ENCODE data around the gene MAP1B.
"Not testable (repeated sequence)": the region's sequence is repeated elsewhere in the genome, so short reads cannot be mapped to it uniquely, and the experiment has no call there.

MAP1B gene

DNA sequence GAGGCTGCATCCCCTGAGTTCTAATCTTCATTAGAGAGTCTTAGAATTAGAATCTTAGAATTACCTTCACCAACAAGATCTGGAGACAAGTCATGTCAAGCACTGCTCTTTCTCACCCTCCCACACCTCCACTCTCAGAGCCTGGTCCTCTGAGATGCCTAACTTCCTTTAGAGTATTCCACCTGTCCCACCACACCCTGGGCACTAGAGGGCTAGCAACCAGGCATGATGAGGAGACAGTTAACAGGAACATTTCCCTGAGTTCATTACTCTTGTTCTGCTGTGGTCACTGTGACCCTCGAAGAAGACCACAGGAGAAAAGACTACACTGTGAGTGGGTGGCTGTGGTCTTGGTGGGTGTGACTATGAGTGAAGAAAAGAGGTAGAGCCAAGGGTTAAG, 25.2 kb upstream of the MAP1B start:
- H3K9me3 Mint-ChIP-seq, result no peaks in the 10 kb centered on the region
- no peak overlapping the region for H3K4me3 Mint-ChIP-seq
- no peaks in the 10 kb centered on the region for H3K36me3 Mint-ChIP-seq (ENCODE audit: low read depth)
- peaks cover 60% of the 10 kb centered on the region for H3K27me3 Mint-ChIP-seq
- DNase-seq, result no peak
- no peaks in the 10 kb centered on the region for H3K4me1 Mint-ChIP-seq (ENCODE audit: low read depth)
- no peak overlapping the region for H3K27ac Mint-ChIP-seq

DNA sequence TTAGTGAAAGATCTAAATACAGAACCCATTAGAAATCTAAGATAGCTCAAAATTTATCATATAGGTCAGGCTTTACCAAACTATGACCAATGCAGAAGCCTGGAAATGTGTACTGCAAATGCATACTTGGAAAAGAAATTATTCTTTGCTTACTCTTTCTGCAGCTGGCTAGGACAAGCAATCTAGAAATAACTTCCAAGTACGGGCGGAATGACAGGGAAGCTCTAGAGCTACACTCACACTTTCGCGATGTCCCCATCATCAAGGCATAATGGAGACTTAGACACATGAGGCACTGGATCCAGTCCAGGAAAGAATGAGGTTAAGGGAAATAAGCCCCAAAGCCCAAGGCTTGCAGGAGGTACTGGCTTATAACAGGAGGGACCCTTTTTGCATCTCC, 22.4 kb upstream of the MAP1B start:
- no peaks in the 10 kb centered on the region for H3K36me3 Mint-ChIP-seq (ENCODE audit: low read depth)
- no peak for DNase-seq
- H3K4me1 Mint-ChIP-seq (ENCODE audit: low read depth), result no peaks in the 10 kb centered on the region
- H3K27ac Mint-ChIP-seq, result no peak overlapping the region
- H3K27me3 Mint-ChIP-seq, result peaks cover 53% of the 10 kb centered on the region
- H3K4me3 Mint-ChIP-seq, result no peak overlapping the region
- H3K9me3 Mint-ChIP-seq, result no peaks in the 10 kb centered on the region

DNA sequence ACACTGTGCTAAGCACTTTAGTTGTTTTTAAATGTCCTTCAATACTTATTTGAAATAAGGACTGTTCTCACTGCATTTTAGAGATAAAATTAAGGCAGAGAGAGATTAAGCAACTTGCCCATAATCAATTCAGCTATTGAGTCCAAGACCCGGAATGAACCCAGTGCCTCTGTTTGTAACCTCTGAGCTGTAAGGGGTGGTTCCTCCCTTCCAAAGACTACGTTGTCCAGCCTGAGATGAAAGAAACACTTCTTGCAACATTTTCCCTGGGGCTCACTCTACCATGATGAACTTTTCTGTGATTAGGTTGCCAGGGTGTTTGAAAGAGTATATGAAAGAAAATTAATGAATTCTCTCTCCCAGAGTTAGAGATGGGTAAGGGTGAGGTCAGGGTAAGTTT, 22.0 kb upstream of the MAP1B start:
- Mint-ChIP-seq H3K36me3 (ENCODE audit: low read depth) (no peaks in the 10 kb centered on the region), H3K4me1 (ENCODE audit: low read depth) (no peaks in the 10 kb centered on the region), H3K4me3 (no peak overlapping the region), H3K27ac (no peak overlapping the region), H3K9me3 (no peaks in the 10 kb centered on the region), H3K27me3 (peaks cover 52% of the 10 kb centered on the region)
- no peak for DNase-seq

DNA sequence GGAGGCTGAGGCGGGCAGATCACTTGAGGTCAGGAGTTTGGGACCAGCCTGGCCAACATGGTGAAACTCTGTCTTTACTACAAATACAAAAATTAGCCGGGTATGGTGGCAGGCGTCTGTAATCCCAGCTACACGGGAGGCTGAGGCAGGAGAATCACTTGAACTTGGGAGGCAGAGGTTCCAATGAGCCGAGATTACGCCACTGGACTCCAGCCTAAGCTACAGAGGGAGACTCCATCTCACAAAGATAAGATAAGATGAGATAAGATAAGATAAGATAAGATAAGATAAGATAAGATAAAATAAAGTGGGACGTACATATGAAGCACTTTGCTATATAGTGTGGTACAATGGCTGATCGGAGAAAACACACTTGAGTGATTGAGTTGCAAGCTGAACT, 17.6 kb upstream of the MAP1B start:
- H3K27me3 Mint-ChIP-seq, result peaks cover 34% of the 10 kb centered on the region
- H3K4me1 Mint-ChIP-seq (ENCODE audit: low read depth); H3K4me3 Mint-ChIP-seq; H3K27ac Mint-ChIP-seq; DNase-seq; H3K9me3 Mint-ChIP-seq; H3K36me3 Mint-ChIP-seq (ENCODE audit: low read depth): not testable (repeated sequence)

DNA sequence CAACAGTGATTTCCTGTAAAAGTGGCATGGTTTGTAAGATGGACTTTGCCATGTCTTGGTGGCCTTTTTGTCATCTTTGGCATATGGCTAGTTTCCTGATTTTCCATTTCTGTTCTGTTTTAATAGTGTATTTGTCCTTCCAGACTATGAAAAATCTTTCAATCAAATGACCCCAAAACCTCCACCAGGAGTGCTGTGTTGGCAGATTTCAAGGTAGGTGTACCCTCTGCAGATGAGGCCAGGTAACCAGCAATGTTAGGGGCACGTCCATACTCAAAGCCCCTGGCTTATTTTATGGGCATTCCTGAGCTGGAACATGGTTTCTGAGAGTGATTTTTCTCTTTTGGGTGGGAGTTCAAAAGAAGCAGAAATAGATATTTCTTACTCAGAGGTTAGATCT, 15.2 kb upstream of the MAP1B start:
- Mint-ChIP-seq H3K27ac (no peak overlapping the region), H3K4me1 (ENCODE audit: low read depth) (peaks cover 7% of the 10 kb centered on the region), H3K4me3 (no peak overlapping the region), H3K36me3 (ENCODE audit: low read depth) (no peaks in the 10 kb centered on the region), H3K9me3 (no peaks in the 10 kb centered on the region), H3K27me3 (peaks cover 38% of the 10 kb centered on the region)
- no peak for DNase-seq

DNA sequence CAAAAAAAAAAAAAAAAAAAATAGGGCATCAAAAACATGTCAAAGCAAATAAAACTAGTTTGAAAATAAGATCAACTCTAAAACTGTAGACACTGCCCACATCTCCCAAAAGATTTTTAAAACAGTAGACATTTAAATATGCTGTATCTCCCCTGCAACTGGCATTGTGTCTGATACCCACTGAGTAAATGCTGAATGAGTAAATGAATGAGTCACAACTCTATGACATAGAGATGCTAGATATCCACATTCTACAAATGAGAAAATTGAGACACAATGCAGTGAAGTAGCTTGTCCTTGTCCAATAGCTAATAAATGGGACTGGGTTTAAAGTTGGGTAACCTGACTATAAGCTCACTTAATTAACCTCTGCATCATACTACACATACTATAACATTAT, 14.1 kb upstream of the MAP1B start:
- DNase-seq, result no peak
- H3K27ac Mint-ChIP-seq, result no peak overlapping the region
- H3K9me3 Mint-ChIP-seq, result no peaks in the 10 kb centered on the region
- peaks cover 7% of the 10 kb centered on the region for H3K4me1 Mint-ChIP-seq (ENCODE audit: low read depth)
- H3K36me3 Mint-ChIP-seq (ENCODE audit: low read depth), result no peaks in the 10 kb centered on the region
- peaks cover 43% of the 10 kb centered on the region for H3K27me3 Mint-ChIP-seq
- H3K4me3 Mint-ChIP-seq, result no peak overlapping the region

DNA sequence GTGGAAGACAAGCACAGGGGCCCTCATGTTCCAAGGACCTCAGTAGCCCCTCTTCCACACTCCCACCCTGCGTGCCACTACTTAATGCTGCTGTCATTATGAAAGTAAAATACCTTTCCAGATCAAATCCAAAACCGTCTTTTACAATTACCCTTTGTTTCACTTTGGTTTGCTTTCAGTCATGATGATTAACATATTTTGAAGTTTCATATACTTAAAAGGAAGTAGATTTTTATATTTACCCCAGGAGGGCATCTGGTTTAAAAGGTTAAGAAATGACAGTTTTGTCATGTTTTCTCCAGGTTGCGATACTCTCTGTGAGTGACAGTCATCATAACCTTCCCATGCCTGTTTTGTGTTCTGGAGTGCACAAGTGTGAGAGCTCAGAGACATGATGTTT, 13.5 kb upstream of the MAP1B start:
- H3K27ac Mint-ChIP-seq, result no peak overlapping the region
- H3K4me3 Mint-ChIP-seq, result no peak overlapping the region
- H3K4me1 Mint-ChIP-seq (ENCODE audit: low read depth), result peaks cover 7% of the 10 kb centered on the region
- H3K36me3 Mint-ChIP-seq (ENCODE audit: low read depth), result no peaks in the 10 kb centered on the region
- no peaks in the 10 kb centered on the region for H3K9me3 Mint-ChIP-seq
- peaks cover 40% of the 10 kb centered on the region for H3K27me3 Mint-ChIP-seq
- no peak for DNase-seq

DNA sequence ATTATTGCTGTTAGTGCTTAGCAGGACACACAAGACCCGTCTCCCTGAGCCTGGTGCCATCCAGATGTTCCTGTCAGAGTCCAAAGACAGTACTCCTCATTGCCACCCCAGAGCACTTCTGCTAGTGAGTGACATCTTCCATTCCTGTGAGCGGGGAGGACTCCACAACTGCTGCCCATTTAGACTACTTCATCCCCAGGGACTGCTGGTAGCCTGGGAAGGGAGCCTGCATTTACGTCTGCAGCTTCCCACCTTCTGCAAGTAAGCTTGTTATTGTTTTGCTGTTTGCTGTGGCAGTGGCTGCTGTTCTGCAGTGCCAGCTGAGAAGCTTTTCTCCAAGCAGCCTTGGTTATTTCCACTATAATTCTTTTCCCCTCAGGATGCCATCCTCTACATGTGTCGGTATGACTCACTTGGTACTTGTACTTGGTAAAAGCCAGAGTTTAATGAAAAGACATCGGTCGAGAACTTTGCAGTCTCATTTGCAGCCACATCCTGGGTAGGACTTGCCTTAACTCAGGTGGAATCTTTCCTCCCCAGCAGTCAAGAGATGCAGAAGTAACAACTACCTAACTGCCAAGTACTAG, 10.6 kb upstream of the MAP1B start:
- no peak overlapping the region for H3K4me3 Mint-ChIP-seq
- peaks cover 59% of the 10 kb centered on the region for H3K27me3 Mint-ChIP-seq
- no peaks in the 10 kb centered on the region for H3K9me3 Mint-ChIP-seq
- no peak for DNase-seq
- H3K36me3 Mint-ChIP-seq (ENCODE audit: low read depth), result no peaks in the 10 kb centered on the region
- peaks cover 7% of the 10 kb centered on the region for H3K4me1 Mint-ChIP-seq (ENCODE audit: low read depth)
- no peak overlapping the region for H3K27ac Mint-ChIP-seq

DNA sequence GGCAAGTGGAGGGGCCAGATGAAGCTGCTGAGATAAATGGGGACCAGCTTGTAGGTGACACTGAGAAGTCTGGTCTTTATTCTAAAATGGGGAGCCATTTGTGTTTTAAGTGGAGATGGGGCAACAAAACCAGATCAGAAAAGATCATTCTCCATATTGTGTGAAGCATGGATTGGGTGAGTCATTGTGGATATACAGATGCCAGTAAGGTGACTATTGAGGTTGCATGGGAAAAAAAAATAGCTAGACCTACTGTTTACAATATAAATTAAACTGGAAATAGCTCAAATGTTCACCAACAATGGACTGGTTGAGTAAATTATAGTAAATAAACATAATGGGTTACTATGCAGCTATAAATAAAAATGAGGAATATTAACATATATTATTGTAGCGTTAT, 5.4 kb upstream of the MAP1B start:
- Mint-ChIP-seq H3K9me3 (no peaks in the 10 kb centered on the region), H3K4me1 (ENCODE audit: low read depth) (peaks cover 3% of the 10 kb centered on the region), H3K27me3 (peaks cover 61% of the 10 kb centered on the region), H3K4me3 (no peak overlapping the region), H3K27ac (no peak overlapping the region), H3K36me3 (ENCODE audit: low read depth) (no peaks in the 10 kb centered on the region)
- DNase-seq, result no peak

DNA sequence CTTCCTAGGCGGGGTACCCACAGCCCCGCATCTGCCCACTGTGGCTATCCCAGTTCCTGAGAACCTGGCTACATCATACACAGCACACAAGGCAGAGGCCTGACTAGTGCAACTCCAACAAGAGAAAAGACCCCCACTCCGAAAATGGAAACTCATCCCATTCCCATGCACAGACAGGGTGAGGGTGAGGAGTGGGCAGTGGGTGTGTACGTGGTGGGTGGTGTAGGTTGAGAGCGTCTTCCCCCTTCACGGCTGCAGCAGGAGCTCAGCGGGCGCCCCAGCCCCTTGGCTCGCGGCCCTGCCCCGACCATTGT, 501 bp upstream of the MAP1B start:
- no peaks in the 10 kb centered on the region for H3K36me3 Mint-ChIP-seq (ENCODE audit: low read depth)
- no peaks in the 10 kb centered on the region for H3K9me3 Mint-ChIP-seq
- peaks cover 70% of the 10 kb centered on the region for H3K27me3 Mint-ChIP-seq
- DNase-seq, result no peak
- no peak overlapping the region for H3K27ac Mint-ChIP-seq
- peaks cover 17% of the 10 kb centered on the region for H3K4me1 Mint-ChIP-seq (ENCODE audit: low read depth)
- peak overlapping the region; percentile 44 for H3K4me3 Mint-ChIP-seq

DNA sequence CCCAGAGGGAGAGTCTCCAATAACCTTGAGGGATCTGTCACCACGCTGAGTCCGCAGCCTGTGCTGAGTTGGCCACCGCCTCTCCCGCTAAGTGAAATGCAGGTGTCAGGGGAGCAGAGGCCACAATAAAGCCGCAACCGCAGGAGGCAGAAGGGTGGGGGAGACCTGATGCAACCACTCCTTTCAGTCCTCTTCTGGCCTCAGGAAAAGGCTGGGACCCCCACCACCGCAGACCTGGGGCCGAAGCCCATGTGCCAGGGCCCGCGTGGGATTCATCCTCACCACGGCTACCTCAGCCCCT, 576 bp downstream of the MAP1B start:
- H3K9me3 Mint-ChIP-seq, result no peaks in the 10 kb centered on the region
- H3K4me3 Mint-ChIP-seq, result peak overlapping the region; percentile 43
- peaks cover 75% of the 10 kb centered on the region for H3K27me3 Mint-ChIP-seq
- H3K27ac Mint-ChIP-seq, result no peak overlapping the region
- peaks cover 17% of the 10 kb centered on the region for H3K4me1 Mint-ChIP-seq (ENCODE audit: low read depth)
- H3K36me3 Mint-ChIP-seq (ENCODE audit: low read depth), result no peaks in the 10 kb centered on the region
- DNase-seq, result peak; percentile 39

DNA sequence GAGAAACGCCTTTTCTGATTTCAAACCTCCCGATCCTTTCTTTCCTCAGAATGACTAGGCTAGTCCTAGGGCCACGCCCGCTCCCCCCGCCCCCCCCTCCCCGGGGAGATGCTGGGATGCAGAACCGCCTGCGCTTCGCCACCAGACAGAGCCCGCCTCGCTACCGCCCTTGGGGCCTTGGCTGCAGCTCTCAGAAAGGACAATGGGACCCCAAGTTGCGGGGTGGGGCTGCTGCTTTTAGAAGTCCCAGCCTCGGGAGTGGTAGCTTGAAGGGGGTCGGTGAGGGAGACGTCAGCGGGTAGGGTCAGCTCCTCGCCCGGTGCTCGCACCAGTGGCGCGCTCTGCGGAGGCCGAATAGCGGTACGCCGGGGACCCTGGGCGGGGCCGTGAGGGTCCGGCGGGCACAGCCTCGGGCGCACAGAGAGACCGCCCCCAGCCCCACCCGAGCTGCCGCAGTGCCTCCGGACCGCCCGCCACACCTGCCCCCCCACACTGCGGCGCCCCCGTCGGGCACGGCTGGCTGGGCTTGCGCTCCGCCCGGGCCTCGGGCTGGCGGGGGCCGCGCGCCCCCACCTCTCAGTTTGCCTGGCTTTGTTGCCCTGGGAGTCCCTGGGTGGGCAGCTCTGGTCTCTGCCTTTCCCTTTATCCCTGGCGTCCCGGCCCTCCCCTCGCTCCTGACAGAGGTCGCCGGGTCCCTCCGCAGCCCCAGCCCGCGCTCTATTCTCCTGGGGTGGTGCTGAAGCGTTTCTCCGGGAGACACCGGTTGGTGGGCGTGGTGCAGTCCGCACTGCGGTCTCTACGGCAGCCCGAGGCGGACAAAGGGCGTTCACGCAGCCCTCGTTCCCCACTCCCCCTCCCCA, 1.2 kb downstream of the MAP1B start:
- Mint-ChIP-seq H3K4me1 (ENCODE audit: low read depth) (peaks cover 17% of the 10 kb centered on the region), H3K36me3 (ENCODE audit: low read depth) (no peaks in the 10 kb centered on the region), H3K9me3 (no peaks in the 10 kb centered on the region), H3K27ac (no peak overlapping the region), H3K4me3 (peak overlapping the region; percentile 61), H3K27me3 (peaks cover 73% of the 10 kb centered on the region)
- no peak for DNase-seq

DNA sequence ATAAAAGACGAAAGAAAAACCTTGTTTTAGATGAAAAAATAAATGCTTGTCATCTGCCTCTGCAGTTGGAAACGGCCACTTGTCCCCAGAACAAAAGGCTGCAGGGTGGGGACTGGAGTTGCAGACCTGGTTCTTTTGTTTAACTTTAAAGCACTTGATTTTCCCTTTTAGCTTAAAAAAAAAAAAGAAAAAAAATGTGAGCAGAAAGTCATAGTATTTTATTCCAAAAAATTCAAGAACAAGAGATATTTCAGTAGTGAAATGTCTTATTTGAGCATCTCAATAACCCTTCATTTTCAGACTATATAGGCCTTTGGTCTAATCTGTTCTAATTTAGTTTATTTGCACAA, 1.8 kb downstream of the MAP1B start:
- Mint-ChIP-seq H3K27me3 (peaks cover 79% of the 10 kb centered on the region), H3K4me1 (ENCODE audit: low read depth) (peaks cover 17% of the 10 kb centered on the region), H3K9me3 (no peaks in the 10 kb centered on the region), H3K27ac (no peak overlapping the region), H3K4me3 (peak overlapping the region; percentile 61), H3K36me3 (ENCODE audit: low read depth) (no peaks in the 10 kb centered on the region)
- no peak for DNase-seq

DNA sequence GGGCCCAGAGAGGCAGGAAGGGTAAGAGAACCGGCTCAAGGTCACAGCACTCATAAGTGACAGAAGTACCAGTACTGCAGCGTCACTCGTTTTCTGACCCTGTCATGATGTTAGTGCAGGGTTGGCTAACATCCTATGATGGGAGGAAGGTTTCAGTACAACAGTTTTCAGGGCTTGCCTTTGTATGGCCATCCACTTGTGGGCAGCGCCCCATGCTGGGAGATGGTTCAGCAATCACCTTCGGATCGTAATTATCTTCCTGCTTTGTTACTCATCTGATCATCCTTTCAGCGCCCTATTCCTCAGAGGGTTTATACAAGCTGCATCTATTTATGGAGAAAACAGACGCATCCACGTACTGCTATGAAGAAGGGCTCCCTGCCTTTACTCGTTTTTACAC, 2.4 kb downstream of the MAP1B start:
- no peaks in the 10 kb centered on the region for H3K36me3 Mint-ChIP-seq (ENCODE audit: low read depth)
- H3K4me3 Mint-ChIP-seq, result no peak overlapping the region
- no peak overlapping the region for H3K27ac Mint-ChIP-seq
- H3K9me3 Mint-ChIP-seq, result no peaks in the 10 kb centered on the region
- DNase-seq, result no peak
- peaks cover 17% of the 10 kb centered on the region for H3K4me1 Mint-ChIP-seq (ENCODE audit: low read depth)
- peaks cover 79% of the 10 kb centered on the region for H3K27me3 Mint-ChIP-seq

DNA sequence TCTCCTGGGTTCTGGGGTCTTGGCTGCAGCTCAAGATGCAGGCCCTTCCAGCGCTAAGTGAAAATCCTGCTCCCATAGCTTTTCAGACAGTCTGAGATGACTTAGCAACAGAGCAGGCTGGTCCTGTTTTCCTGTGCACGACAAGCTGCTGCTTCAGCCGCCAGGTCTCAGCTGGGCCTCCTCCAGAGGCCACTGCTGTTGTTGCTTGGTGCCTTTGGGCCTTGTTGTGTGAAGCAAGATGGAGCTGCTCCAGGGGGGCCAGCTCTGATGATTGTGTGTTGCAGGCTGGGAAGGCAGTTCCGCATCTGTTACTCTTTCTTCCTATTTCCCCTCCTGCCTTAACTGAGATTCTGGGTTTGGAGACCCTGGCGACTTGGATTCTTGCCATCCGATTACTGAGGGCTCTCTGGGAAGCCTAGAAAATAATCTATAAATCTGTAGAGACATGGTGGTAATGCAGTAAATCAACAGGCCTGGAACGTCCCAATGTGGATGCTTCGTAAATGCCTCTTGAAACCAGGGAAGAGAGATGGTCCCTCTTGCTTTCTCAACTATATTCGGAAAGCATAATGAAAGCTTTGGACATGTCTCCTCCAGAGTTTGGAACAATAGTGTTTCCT, 3.2 kb downstream of the MAP1B start:
- no peaks in the 10 kb centered on the region for H3K36me3 Mint-ChIP-seq (ENCODE audit: low read depth)
- DNase-seq, result no peak
- H3K4me3 Mint-ChIP-seq, result no peak overlapping the region
- H3K4me1 Mint-ChIP-seq (ENCODE audit: low read depth), result peaks cover 17% of the 10 kb centered on the region
- H3K27ac Mint-ChIP-seq, result no peak overlapping the region
- H3K9me3 Mint-ChIP-seq, result no peaks in the 10 kb centered on the region
- H3K27me3 Mint-ChIP-seq, result peaks cover 76% of the 10 kb centered on the region

Data from activated T-cell treated with anti-CD3 and anti-CD28 coated beads, Interleukin-2, amount 50 U/mL, for 24 hours (primary cell).